ENCODE measurements around the gene SLC4A7.

SLC4A7 gene

GRCh38 chr3:27323087-27323570 lies 161.1 kb downstream of the SLC4A7 start:
- DNase-seq (ENCODE audit: low spot score): no peak
